GM23338 (cell line): ENCODE results near the gene SOD2. TPM values are rescaled to one million over a fixed set of nuclear protein-coding genes. Genes with fewer than 3 reads are reported as not detected.

Experiments
- ATAC-seq: fragments of 200-7000 bp; cut with Tn5 transposase; 3 replicates; pipeline ENCODE4 v1.9.1; 2020
- DNase-seq: peaks from one replicate; pipeline ENCODE4 v3.0.0-alpha.2; 2015; ENCODE audit warnings: low spot score
- H2AFZ ChIP-seq: fragments of 200-600 bp; sonication (generic); 2 replicates; pipeline ENCODE4 v1.8.0; 2016; ENCODE audit warnings: antibody characterized with exemption, mild to moderate bottlenecking, moderate library complexity
- H3F3A ChIP-seq: fragments of 200-600 bp; sonication (generic); replicated peaks from 2 replicates; pipeline ENCODE4 v1.8.0; 2017; ENCODE audit warnings: antibody characterized with exemption, mixed run types, low read depth
- H3K27ac ChIP-seq: fragments of 200-600 bp; sonication (generic); 2 replicates; pipeline ENCODE4 v1.6.1; 2016; ENCODE audit warnings: low read depth
- H3K27me3 ChIP-seq: fragments of 200-600 bp; sonication (generic); 2 replicates; pipeline ENCODE4 v1.8.0; 2016; ENCODE audit warnings: mild to moderate bottlenecking, mixed run types, moderate library complexity; ENCODE audit not compliant: insufficient read depth
- H3K36me3 ChIP-seq: fragments of 200-600 bp; sonication (generic); 2 replicates; pipeline ENCODE4 v1.8.0; 2016; ENCODE audit warnings: mild to moderate bottlenecking; ENCODE audit not compliant: insufficient read depth
- H3K4me1 ChIP-seq: fragments of 200-600 bp; sonication (generic); 2 replicates; pipeline ENCODE4 v1.8.0; 2016; ENCODE audit warnings: mild to moderate bottlenecking, moderate library complexity; ENCODE audit not compliant: insufficient read depth
- H3K4me2 ChIP-seq: fragments of 200-600 bp; sonication (generic); 2 replicates; pipeline ENCODE4 v1.7.1; 2017; ENCODE audit warnings: mixed run types
- H3K4me3 ChIP-seq: fragments of 200-600 bp; sonication (generic); 2 replicates; pipeline ENCODE4 v1.6.1; 2016; ENCODE audit warnings: mixed run types
- H3K79me2 ChIP-seq: fragments of 200-600 bp; sonication (generic); replicated peaks from 2 replicates; pipeline ENCODE4 v1.8.0; 2017; ENCODE audit warnings: mild to moderate bottlenecking; ENCODE audit not compliant: insufficient read depth
- H3K9me2 ChIP-seq: fragments of 200-600 bp; sonication (generic); 2 replicates; pipeline ENCODE4 v1.8.0; 2017; ENCODE audit not compliant: insufficient read depth
- H4K20me1 ChIP-seq: fragments of 200-600 bp; sonication (generic); replicated peaks from 2 replicates; pipeline ENCODE4 v1.8.0; 2017; ENCODE audit warnings: mild to moderate bottlenecking; ENCODE audit not compliant: insufficient read depth
- H3K27ac Mint-ChIP-seq: 2 replicates; pipeline ENCODE4 v1.8.0; 2020; ENCODE audit warnings: inconsistent platforms, mild to moderate bottlenecking, moderate library complexity, mixed read lengths
- H3K27me3 Mint-ChIP-seq: 3 replicates; pipeline ENCODE4 v1.8.0; 2022; ENCODE audit warnings: low read depth, mild to moderate bottlenecking, moderate library complexity, mixed read lengths, inconsistent platforms; ENCODE audit not compliant: insufficient read depth, poor library complexity
- H3K36me3 Mint-ChIP-seq: 3 replicates; pipeline ENCODE4 v1.8.0; 2021; ENCODE audit warnings: low read depth, mild to moderate bottlenecking, inconsistent platforms, moderate library complexity, mixed read lengths
- H3K4me1 Mint-ChIP-seq: 3 replicates; pipeline ENCODE4 v1.8.0; 2020; ENCODE audit warnings: mild to moderate bottlenecking, inconsistent platforms, mixed read lengths
- H3K4me3 Mint-ChIP-seq: 3 replicates; pipeline ENCODE4 v1.8.0; 2021; ENCODE audit warnings: moderate library complexity, mild to moderate bottlenecking, inconsistent platforms, mixed read lengths
- H3K9me3 Mint-ChIP-seq: 3 replicates; pipeline ENCODE4 v1.8.0; 2020; ENCODE audit warnings: moderate library complexity, mild to moderate bottlenecking, inconsistent platforms, mixed read lengths
- CREB1 ChIP-seq: fragments of 250-450 bp; sonication (Bioruptor Pico); IDR thresholded peaks from 2 replicates; pipeline ENCODE4 v1.5.0; 2020; ENCODE audit warnings: low read depth, mild to moderate bottlenecking, moderate library complexity
- CTCF ChIP-seq, 2 experiments: fragments of 200-600 bp in 1 of 2; sonication (generic) in 1 of 2; conservative IDR thresholded peaks; 2 replicates each; pipeline versions ENCODE4 v1.5.1 to v1.6.1; 2016 to 2017; ENCODE audit warnings: antibody characterized with exemption in 2 of 2, low read depth in 2 of 2, mild to moderate bottlenecking in 2 of 2, moderate library complexity in 1 of 2
- EZH2 ChIP-seq: fragments of 200-600 bp; sonication (generic); IDR thresholded peaks from one replicate; pipeline ENCODE4 v1.8.0; 2017; ENCODE audit warnings: antibody characterized with exemption, mild to moderate bottlenecking, low read depth; ENCODE audit not compliant: unreplicated experiment
- POLR2AphosphoS5 ChIP-seq: IDR thresholded peaks from 2 replicates; pipeline ENCODE4 v1.6.1; 2016; ENCODE audit warnings: antibody characterized with exemption, low read depth
- REST ChIP-seq: IDR thresholded peaks from one replicate; pipeline ENCODE4 v1.6.1; 2018; ENCODE audit warnings: antibody characterized with exemption; ENCODE audit not compliant: unreplicated experiment
- ZNF114 ChIP-seq: fragments of 250-450 bp; sonication (Bioruptor Pico); IDR thresholded peaks from 2 replicates; pipeline ENCODE4 v1.5.0; 2020; ENCODE audit warnings: mild to moderate bottlenecking, moderate library complexity
- ZNF331 ChIP-seq: fragments of 250-450 bp; sonication (Bioruptor Pico); IDR thresholded peaks from 2 replicates; pipeline ENCODE4 v1.5.0; 2020; ENCODE audit warnings: low read depth, mild to moderate bottlenecking, moderate library complexity
- polyA plus RNA-seq: library from polyadenylated mRNA; unstranded; fragments of >200 nt; fragmentation: Nextera tagmentation; extraction: Ambion mirVana; gene quantifications from 2 replicates; pipeline ENCODE4 v1.2.1, GENCODE V29; 2016
- total RNA-seq: library from RNA; depleted of rRNA; stranded (reverse); fragments of >200 nt; shearing (Covaris generic); gene quantifications from 2 replicates; pipeline ENCODE4 v1.2.3, GENCODE V29; 2014
- TF ChIP-seq, protein P1 (sequence below): IDR thresholded peaks from 2 replicates; pipeline ENCODE4 v1.6.1; 2016; ENCODE audit warnings: antibody characterized with exemption
- TF ChIP-seq, protein P2 (sequence below): fragments of 250-450 bp; sonication (Bioruptor Pico); IDR thresholded peaks from 2 replicates; pipeline ENCODE4 v1.5.0; 2020; ENCODE audit warnings: mild to moderate bottlenecking, moderate library complexity

Gene SOD2
- total and polyA plus RNA-seq, 2 experiments from 2014 or later: 44.1 to 73.0 TPM

- no peaks in the 10 kb centered on the region for H3K27me3 ChIP-seq
- ATAC-seq: peak; percentile 63
- H3K36me3 ChIP-seq: no peaks in the 10 kb centered on the region
- peaks cover 58% of the 10 kb centered on the region for H3K79me2 ChIP-seq
- no peaks in the 10 kb centered on the region for H3F3A ChIP-seq
- Mint-ChIP-seq H3K36me3 (peaks cover 17% of the 10 kb centered on the region; the same call in 2 of the 3 replicates), H3K4me1 (peaks cover 5% of the 10 kb centered on the region), H3K4me3 (no peak overlapping the region), H3K27me3 (peaks cover 6% of the 10 kb centered on the region), H3K9me3 (no peaks in the 10 kb centered on the region), H3K27ac (no peak overlapping the region)
- H3K9me2 ChIP-seq: no peaks in the 10 kb centered on the region
- TF ChIP-seq, protein P1, sequence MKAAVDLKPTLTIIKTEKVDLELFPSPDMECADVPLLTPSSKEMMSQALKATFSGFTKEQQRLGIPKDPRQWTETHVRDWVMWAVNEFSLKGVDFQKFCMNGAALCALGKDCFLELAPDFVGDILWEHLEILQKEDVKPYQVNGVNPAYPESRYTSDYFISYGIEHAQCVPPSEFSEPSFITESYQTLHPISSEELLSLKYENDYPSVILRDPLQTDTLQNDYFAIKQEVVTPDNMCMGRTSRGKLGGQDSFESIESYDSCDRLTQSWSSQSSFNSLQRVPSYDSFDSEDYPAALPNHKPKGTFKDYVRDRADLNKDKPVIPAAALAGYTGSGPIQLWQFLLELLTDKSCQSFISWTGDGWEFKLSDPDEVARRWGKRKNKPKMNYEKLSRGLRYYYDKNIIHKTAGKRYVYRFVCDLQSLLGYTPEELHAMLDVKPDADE: no peak
- no peak for TF ChIP-seq ZNF114 (CRISPR knock-in tag)
- no peak for TF ChIP-seq CREB1 (CRISPR knock-in tag)
- TF ChIP-seq CTCF (conservative IDR thresholded peaks at IDR 0.05; ENCODE audit: low read depth in 2 of 2): peak; percentile 48 to 60
- no peak for TF ChIP-seq REST
- peaks cover 10% of the 10 kb centered on the region; the same call in 1 of the 2 replicates for H4K20me1 ChIP-seq
- H3K4me1 ChIP-seq: peaks cover 6% of the 10 kb centered on the region; the same call in 1 of the 2 replicates
- H3K4me3 ChIP-seq: no peak overlapping the region
- H3K27ac ChIP-seq: no peak overlapping the region
- no peak overlapping the region for H2AFZ ChIP-seq
- peak; percentile 75 for DNase-seq
- H3K4me2 ChIP-seq: no peak overlapping the region
Observed at GRCh38 chr6:159720708-159721107, 27.7 kb upstream of the SOD2 start.

DNA sequence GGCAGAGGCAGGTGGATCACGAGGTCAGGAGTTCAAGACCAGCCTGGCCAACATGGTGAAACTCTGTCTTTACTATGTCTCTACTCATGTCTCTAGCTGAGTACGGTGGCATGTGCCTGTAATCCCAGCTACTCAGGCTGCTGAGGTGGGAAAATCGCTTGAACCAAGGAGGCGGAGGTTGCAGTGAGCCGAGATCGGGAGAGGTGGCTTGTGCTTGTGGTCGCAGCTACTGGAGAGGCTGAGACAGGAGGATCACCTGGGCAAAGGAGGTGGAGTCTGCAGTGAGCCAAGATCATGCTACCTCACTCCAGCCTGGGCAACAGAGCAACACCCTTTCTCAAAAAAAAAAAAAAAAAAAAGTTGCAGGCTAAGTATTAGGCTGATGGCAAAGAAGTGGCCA is 26.2 kb upstream of the SOD2 start:
- H3F3A ChIP-seq: no peaks in the 10 kb centered on the region
- H3K27ac ChIP-seq: no peak overlapping the region
- H3K36me3 ChIP-seq: no peaks in the 10 kb centered on the region
- no peaks in the 10 kb centered on the region for H3K4me1 ChIP-seq
- no peak for ATAC-seq
- Mint-ChIP-seq H3K27ac (no peak overlapping the region), H3K27me3 (peaks cover 3% of the 10 kb centered on the region), H3K9me3 (no peaks in the 10 kb centered on the region), H3K4me3 (no peak overlapping the region), H3K4me1 (peaks cover 5% of the 10 kb centered on the region; the same call in 2 of the 3 replicates), H3K36me3 (peaks cover 13% of the 10 kb centered on the region; the same call in 2 of the 3 replicates)
- H3K79me2 ChIP-seq: peaks cover 44% of the 10 kb centered on the region
- H2AFZ ChIP-seq: no peak overlapping the region
- H3K4me3 ChIP-seq: no peak overlapping the region
- peaks cover 6% of the 10 kb centered on the region; the same call in 1 of the 2 replicates for H4K20me1 ChIP-seq
- no peak for DNase-seq
- no peaks in the 10 kb centered on the region for H3K27me3 ChIP-seq
- H3K9me2 ChIP-seq: no peaks in the 10 kb centered on the region
- H3K4me2 ChIP-seq: no peak overlapping the region
- TF ChIP-seq EZH2 (no peak), ZNF331 (CRISPR knock-in tag) (no peak), POLR2AphosphoS5 (no peak), ZNF114 (CRISPR knock-in tag) (no peak)
- TF ChIP-seq, protein P2, sequence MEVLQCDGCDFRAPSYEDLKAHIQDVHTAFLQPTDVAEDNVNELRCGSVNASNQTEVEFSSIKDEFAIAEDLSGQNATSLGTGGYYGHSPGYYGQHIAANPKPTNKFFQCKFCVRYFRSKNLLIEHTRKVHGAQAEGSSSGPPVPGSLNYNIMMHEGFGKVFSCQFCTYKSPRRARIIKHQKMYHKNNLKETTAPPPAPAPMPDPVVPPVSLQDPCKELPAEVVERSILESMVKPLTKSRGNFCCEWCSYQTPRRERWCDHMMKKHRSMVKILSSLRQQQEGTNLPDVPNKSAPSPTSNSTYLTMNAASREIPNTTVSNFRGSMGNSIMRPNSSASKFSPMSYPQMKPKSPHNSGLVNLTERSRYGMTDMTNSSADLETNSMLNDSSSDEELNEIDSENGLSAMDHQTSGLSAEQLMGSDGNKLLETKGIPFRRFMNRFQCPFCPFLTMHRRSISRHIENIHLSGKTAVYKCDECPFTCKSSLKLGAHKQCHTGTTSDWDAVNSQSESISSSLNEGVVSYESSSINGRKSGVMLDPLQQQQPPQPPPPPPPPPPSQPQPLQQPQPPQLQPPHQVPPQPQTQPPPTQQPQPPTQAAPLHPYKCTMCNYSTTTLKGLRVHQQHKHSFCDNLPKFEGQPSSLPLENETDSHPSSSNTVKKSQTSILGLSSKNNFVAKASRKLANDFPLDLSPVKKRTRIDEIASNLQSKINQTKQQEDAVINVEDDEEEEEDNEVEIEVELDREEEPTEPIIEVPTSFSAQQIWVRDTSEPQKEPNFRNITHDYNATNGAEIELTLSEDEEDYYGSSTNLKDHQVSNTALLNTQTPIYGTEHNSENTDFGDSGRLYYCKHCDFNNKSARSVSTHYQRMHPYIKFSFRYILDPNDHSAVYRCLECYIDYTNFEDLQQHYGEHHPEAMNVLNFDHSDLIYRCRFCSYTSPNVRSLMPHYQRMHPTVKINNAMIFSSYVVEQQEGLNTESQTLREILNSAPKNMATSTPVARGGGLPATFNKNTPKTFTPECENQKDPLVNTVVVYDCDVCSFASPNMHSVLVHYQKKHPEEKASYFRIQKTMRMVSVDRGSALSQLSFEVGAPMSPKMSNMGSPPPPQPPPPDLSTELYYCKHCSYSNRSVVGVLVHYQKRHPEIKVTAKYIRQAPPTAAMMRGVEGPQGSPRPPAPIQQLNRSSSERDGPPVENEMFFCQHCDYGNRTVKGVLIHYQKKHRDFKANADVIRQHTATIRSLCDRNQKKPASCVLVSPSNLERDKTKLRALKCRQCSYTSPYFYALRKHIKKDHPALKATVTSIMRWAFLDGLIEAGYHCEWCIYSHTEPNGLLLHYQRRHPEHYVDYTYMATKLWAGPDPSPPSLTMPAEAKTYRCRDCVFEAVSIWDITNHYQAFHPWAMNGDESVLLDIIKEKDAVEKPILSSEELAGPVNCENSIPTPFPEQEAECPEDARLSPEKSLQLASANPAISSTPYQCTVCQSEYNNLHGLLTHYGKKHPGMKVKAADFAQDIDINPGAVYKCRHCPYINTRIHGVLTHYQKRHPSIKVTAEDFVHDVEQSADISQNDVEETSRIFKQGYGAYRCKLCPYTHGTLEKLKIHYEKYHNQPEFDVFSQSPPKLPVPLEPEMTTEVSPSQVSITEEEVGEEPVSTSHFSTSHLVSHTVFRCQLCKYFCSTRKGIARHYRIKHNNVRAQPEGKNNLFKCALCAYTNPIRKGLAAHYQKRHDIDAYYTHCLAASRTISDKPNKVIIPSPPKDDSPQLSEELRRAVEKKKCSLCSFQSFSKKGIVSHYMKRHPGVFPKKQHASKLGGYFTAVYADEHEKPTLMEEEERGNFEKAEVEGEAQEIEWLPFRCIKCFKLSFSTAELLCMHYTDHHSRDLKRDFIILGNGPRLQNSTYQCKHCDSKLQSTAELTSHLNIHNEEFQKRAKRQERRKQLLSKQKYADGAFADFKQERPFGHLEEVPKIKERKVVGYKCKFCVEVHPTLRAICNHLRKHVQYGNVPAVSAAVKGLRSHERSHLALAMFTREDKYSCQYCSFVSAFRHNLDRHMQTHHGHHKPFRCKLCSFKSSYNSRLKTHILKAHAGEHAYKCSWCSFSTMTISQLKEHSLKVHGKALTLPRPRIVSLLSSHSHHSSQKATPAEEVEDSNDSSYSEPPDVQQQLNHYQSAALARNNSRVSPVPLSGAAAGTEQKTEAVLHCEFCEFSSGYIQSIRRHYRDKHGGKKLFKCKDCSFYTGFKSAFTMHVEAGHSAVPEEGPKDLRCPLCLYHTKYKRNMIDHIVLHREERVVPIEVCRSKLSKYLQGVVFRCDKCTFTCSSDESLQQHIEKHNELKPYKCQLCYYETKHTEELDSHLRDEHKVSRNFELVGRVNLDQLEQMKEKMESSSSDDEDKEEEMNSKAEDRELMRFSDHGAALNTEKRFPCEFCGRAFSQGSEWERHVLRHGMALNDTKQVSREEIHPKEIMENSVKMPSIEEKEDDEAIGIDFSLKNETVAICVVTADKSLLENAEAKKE: no peak
